GM10847 (cell line): Measurements from ENCODE around the gene C1orf87.

ENCODE experiments used
- POLR2A ChIP-seq: IDR thresholded peaks from 2 replicates; pipeline ENCODE4 v1.6.1; 2011; ENCODE audit not compliant: insufficient read length; ENCODE audit errors: extremely low read depth

Gene C1orf87, protein sequence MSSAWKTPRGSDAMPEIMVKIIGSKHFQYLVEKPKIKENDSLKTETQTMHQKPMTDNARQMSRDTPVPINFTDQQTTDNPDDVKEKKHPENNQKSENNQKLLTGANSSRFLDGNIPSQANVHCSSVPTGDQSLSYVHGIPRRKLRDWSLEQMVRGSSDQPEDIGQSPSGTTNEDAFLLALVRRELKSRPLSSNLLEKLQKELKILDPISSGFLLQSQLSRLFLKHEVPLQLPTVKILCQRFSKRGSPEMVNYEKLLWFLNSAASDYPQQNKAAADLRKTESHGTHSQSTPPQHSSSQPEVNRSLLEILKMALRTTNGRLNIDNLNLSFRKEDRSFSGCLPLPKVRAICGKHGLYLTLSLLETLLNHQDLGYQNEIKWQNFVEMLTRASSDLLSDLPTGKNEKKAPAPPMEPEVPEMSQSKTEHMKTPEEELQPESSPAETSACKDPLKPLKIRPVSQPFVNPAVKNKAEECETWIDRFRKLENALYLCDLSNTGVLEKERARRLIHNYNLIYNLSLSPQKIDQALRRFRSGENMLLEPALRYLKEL

GRCh38 chr1:60073605-60074278 lies at the start of gene C1orf87:
TSS of gene C1orf87 (minus strand) at chr1:60073770. CDS start at chr1:60072643, 1,127 bp downstream.
- no peak for TF ChIP-seq POLR2A

- no peak for TF ChIP-seq POLR2A
These were observed 44.5 kb upstream of the C1orf87 start for GRCh38 chr1:60118085-60118484.

GRCh38 chr1:60114745-60115318 lies 41.3 kb upstream of the C1orf87 start:
- TF ChIP-seq POLR2A: no peak

DNA sequence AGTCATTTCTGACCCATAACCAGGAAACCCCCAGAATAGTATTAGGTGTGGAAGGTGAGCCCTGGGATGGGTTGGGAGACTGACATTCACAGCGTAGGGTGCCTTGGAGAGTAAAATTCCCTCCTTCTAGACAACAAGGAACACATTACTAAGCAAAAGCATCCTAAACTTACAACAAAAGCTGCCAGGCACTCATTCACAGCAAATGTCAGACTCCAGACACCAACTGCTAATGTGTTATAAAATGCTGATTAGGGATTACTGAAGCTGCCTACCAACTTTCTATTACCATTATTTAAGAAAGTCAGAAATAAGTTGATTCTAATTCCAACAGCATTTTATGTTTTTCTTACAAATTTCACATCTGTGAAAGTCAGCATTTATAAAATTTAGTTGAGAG lies 40.0 kb upstream of the C1orf87 start:
- TF ChIP-seq POLR2A: no peak

DNA sequence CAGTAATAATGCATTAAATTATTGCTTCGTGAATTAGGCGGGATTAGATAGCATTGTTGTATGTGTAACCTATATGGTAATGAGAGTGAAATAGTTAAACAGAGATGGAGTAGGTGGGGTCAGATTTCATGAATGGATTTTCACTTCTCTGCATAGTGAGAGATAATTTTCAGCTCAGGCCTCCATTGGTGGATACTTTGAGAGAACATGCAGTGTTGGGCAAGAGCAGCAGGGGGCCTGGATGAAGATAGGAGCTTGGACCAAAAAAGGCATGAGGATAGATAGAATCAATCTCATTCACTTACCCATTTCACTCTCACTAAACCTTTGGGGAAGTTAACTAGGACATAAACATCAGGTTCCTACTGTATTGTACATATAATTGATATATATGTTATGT lies 39.5 kb upstream of the C1orf87 start:
- TF ChIP-seq POLR2A: no peak

GRCh38 chr1:60111716-60112115 lies 38.1 kb upstream of the C1orf87 start:
- TF ChIP-seq POLR2A: no peak

DNA sequence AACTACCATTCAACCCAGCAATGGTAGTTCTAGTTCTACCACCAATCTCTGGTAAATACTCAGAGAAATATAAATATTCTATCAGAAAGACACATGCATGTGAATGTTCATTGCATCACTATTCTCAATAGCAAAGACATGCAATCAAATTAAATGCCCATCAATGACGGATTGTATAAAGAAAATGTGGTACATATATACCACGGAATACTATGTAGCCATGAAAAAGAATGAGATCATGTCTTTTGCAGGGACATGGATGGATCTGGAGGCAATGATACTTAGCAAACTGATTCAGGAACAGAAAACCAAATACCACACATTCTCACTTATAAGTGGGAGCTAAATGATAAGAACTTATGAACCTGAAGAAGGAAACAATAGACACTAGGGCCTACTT lies 37.5 kb upstream of the C1orf87 start:
- TF ChIP-seq POLR2A: no peak

DNA sequence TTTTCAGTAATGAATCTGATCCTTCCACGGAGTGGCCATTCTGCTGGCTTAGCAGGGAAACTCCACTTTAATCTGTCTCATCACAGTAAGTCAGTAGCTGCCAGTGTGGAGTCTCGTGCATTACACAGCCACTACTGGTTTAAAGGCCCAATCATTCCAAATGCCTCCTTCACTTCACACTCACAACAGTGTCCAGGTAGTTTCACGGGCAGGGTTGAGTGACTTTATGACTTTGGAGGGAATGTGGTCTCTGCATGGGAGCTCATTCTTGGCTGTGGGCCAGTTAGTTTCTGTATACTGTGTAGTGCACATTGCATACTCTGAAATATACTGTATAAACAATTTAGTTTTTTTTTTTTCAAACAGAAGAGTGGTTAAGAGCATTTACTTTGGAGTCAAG lies 34.6 kb upstream of the C1orf87 start:
- TF ChIP-seq POLR2A: no peak

DNA sequence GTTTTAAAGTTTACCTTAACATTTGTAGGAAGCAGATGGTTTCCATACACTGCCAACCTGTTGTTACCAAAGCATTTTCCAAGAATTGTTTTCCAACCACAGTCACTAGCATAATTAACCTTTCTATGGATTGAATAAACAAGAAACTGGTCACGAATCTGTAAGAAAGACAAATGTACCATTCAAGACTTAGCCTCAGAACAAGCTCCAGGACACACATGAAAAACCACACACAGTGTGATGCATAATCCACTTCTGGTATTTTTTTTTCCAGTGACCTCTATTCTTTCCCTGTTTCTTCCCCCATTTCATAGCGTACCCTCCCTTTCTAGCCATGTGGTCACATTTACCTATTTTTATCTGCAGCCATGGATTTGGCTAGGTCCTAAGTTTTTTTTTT lies 29.6 kb upstream of the C1orf87 start:
- TF ChIP-seq POLR2A: no peak

- no peak for TF ChIP-seq POLR2A
These were observed 28.9 kb upstream of the C1orf87 start for GRCh38 chr1:60102267-60103061.

- no peak for TF ChIP-seq POLR2A
These were observed 27.9 kb upstream of the C1orf87 start for GRCh38 chr1:60101516-60101915.

DNA sequence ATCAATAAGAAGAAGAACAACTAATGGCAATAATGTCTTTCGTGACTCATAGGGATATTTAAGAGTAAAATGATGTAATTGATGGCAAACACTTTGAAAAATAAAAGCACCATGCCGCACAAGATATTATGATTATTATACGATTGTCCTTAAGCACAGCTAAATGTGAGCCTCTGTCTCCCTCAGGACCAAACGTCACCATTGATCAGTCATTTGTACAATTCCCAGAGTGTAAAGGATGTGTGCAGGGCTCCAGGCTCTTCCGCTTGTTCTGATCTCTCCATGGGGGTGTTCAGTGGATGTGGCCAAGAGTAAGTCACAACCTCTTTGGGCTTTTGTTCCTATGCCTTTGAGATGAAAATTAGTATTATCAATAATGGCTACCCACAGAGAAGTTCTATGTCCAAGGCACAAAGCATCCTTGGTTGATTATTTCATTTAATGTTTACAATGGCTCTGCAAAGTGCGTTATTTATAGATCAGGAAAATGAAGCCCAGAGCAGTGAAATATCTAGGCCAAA lies 17.7 kb upstream of the C1orf87 start:
- TF ChIP-seq POLR2A: no peak

- TF ChIP-seq POLR2A: no peak
These were observed 17.1 kb upstream of the C1orf87 start for GRCh38 chr1:60090655-60091054.

DNA sequence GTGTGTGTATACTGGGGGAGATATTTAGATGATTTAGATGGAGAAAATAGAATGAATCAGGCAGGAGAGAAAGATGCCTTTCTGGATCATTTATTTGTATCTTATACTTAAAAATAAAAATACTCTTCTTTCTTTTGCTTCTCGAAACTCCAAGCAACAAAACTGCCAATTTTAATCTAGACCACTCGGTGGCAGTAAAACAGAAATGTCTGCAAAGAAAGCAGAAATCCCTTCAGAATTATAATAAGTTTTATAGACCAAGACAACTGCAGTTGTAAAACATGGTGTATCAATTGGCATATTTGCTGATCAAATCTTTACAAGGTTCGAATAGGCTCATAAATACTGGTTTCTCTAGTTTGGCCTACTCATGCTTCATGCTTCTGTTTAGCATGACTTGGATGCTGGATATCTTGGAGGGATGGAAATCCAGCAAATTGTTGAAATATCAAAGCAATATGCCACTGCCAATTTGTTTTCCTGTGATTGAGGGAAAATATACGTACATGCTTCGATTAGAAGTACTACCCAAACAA lies 15.1 kb upstream of the C1orf87 start:
- TF ChIP-seq POLR2A: no peak

GRCh38 chr1:60087681-60088080 lies 14.1 kb upstream of the C1orf87 start:
- TF ChIP-seq POLR2A: no peak

- no peak for TF ChIP-seq POLR2A
These were observed 4.6 kb upstream of the C1orf87 start for GRCh38 chr1:60078182-60078581.
